GM23338 (cell line): Measurements from ENCODE around the gene GNB1L. TPM values are rescaled to one million over a fixed set of nuclear protein-coding genes. Genes with fewer than 3 reads are reported as not detected.

ENCODE experiments used
- ATAC-seq: fragments of 200-7000 bp; cut with Tn5 transposase; 3 replicates; pipeline ENCODE4 v1.9.1; 2020
- DNase-seq: peaks from one replicate; pipeline ENCODE4 v3.0.0-alpha.2; 2015; ENCODE audit warnings: low spot score
- H2AFZ ChIP-seq: fragments of 200-600 bp; sonication (generic); 2 replicates; pipeline ENCODE4 v1.8.0; 2016; ENCODE audit warnings: antibody characterized with exemption, mild to moderate bottlenecking, moderate library complexity
- H3F3A ChIP-seq: fragments of 200-600 bp; sonication (generic); replicated peaks from 2 replicates; pipeline ENCODE4 v1.8.0; 2017; ENCODE audit warnings: antibody characterized with exemption, mixed run types, low read depth
- H3K27ac ChIP-seq: fragments of 200-600 bp; sonication (generic); 2 replicates; pipeline ENCODE4 v1.6.1; 2016; ENCODE audit warnings: low read depth
- H3K27me3 ChIP-seq: fragments of 200-600 bp; sonication (generic); 2 replicates; pipeline ENCODE4 v1.8.0; 2016; ENCODE audit warnings: mild to moderate bottlenecking, mixed run types, moderate library complexity; ENCODE audit not compliant: insufficient read depth
- H3K36me3 ChIP-seq: fragments of 200-600 bp; sonication (generic); 2 replicates; pipeline ENCODE4 v1.8.0; 2016; ENCODE audit warnings: mild to moderate bottlenecking; ENCODE audit not compliant: insufficient read depth
- H3K4me1 ChIP-seq: fragments of 200-600 bp; sonication (generic); 2 replicates; pipeline ENCODE4 v1.8.0; 2016; ENCODE audit warnings: mild to moderate bottlenecking, moderate library complexity; ENCODE audit not compliant: insufficient read depth
- H3K4me2 ChIP-seq: fragments of 200-600 bp; sonication (generic); 2 replicates; pipeline ENCODE4 v1.7.1; 2017; ENCODE audit warnings: mixed run types
- H3K4me3 ChIP-seq: fragments of 200-600 bp; sonication (generic); 2 replicates; pipeline ENCODE4 v1.6.1; 2016; ENCODE audit warnings: mixed run types
- H3K79me2 ChIP-seq: fragments of 200-600 bp; sonication (generic); replicated peaks from 2 replicates; pipeline ENCODE4 v1.8.0; 2017; ENCODE audit warnings: mild to moderate bottlenecking; ENCODE audit not compliant: insufficient read depth
- H3K9me2 ChIP-seq: fragments of 200-600 bp; sonication (generic); 2 replicates; pipeline ENCODE4 v1.8.0; 2017; ENCODE audit not compliant: insufficient read depth
- H4K20me1 ChIP-seq: fragments of 200-600 bp; sonication (generic); replicated peaks from 2 replicates; pipeline ENCODE4 v1.8.0; 2017; ENCODE audit warnings: mild to moderate bottlenecking; ENCODE audit not compliant: insufficient read depth
- H3K27ac Mint-ChIP-seq: 2 replicates; pipeline ENCODE4 v1.8.0; 2020; ENCODE audit warnings: inconsistent platforms, mild to moderate bottlenecking, moderate library complexity, mixed read lengths
- H3K27me3 Mint-ChIP-seq: 3 replicates; pipeline ENCODE4 v1.8.0; 2022; ENCODE audit warnings: low read depth, mild to moderate bottlenecking, moderate library complexity, mixed read lengths, inconsistent platforms; ENCODE audit not compliant: insufficient read depth, poor library complexity
- H3K36me3 Mint-ChIP-seq: 3 replicates; pipeline ENCODE4 v1.8.0; 2021; ENCODE audit warnings: low read depth, mild to moderate bottlenecking, inconsistent platforms, moderate library complexity, mixed read lengths
- H3K4me1 Mint-ChIP-seq: 3 replicates; pipeline ENCODE4 v1.8.0; 2020; ENCODE audit warnings: mild to moderate bottlenecking, inconsistent platforms, mixed read lengths
- H3K4me3 Mint-ChIP-seq: 3 replicates; pipeline ENCODE4 v1.8.0; 2021; ENCODE audit warnings: moderate library complexity, mild to moderate bottlenecking, inconsistent platforms, mixed read lengths
- H3K9me3 Mint-ChIP-seq: 3 replicates; pipeline ENCODE4 v1.8.0; 2020; ENCODE audit warnings: moderate library complexity, mild to moderate bottlenecking, inconsistent platforms, mixed read lengths
- CREB1 ChIP-seq: fragments of 250-450 bp; sonication (Bioruptor Pico); IDR thresholded peaks from 2 replicates; pipeline ENCODE4 v1.5.0; 2020; ENCODE audit warnings: low read depth, mild to moderate bottlenecking, moderate library complexity
- CTCF ChIP-seq, 2 experiments: fragments of 200-600 bp in 1 of 2; sonication (generic) in 1 of 2; conservative IDR thresholded peaks; 2 replicates each; pipeline versions ENCODE4 v1.5.1 to v1.6.1; 2016 to 2017; ENCODE audit warnings: antibody characterized with exemption in 2 of 2, low read depth in 2 of 2, mild to moderate bottlenecking in 2 of 2, moderate library complexity in 1 of 2
- ETS1 ChIP-seq: IDR thresholded peaks from 2 replicates; pipeline ENCODE4 v1.6.1; 2016; ENCODE audit warnings: antibody characterized with exemption
- EZH2 ChIP-seq: fragments of 200-600 bp; sonication (generic); IDR thresholded peaks from one replicate; pipeline ENCODE4 v1.8.0; 2017; ENCODE audit warnings: antibody characterized with exemption, mild to moderate bottlenecking, low read depth; ENCODE audit not compliant: unreplicated experiment
- EZH2phosphoT487 ChIP-seq: fragments of 200-600 bp; sonication (generic); IDR thresholded peaks from one replicate; pipeline ENCODE4 v1.8.1; 2018; ENCODE audit warnings: antibody characterized with exemption; ENCODE audit not compliant: unreplicated experiment
- JUNB ChIP-seq: IDR thresholded peaks from one replicate; pipeline ENCODE4 v1.6.1; 2016; ENCODE audit warnings: antibody characterized with exemption; ENCODE audit not compliant: unreplicated experiment
- NANOG ChIP-seq: IDR thresholded peaks from 2 replicates; pipeline ENCODE4 v1.6.1; 2016; ENCODE audit warnings: antibody characterized with exemption, borderline replicate concordance
- POLR2AphosphoS5 ChIP-seq: IDR thresholded peaks from 2 replicates; pipeline ENCODE4 v1.6.1; 2016; ENCODE audit warnings: antibody characterized with exemption, low read depth
- REST ChIP-seq: IDR thresholded peaks from one replicate; pipeline ENCODE4 v1.6.1; 2018; ENCODE audit warnings: antibody characterized with exemption; ENCODE audit not compliant: unreplicated experiment
- STAT1 ChIP-seq: IDR thresholded peaks from one replicate; pipeline ENCODE4 v1.6.1; 2016; ENCODE audit warnings: antibody characterized with exemption; ENCODE audit not compliant: unreplicated experiment
- ZNF114 ChIP-seq: fragments of 250-450 bp; sonication (Bioruptor Pico); IDR thresholded peaks from 2 replicates; pipeline ENCODE4 v1.5.0; 2020; ENCODE audit warnings: mild to moderate bottlenecking, moderate library complexity
- ZNF331 ChIP-seq: fragments of 250-450 bp; sonication (Bioruptor Pico); IDR thresholded peaks from 2 replicates; pipeline ENCODE4 v1.5.0; 2020; ENCODE audit warnings: low read depth, mild to moderate bottlenecking, moderate library complexity
- ZNF462 ChIP-seq: fragments of 250-450 bp; sonication (Bioruptor Pico); IDR thresholded peaks from 2 replicates; pipeline ENCODE4 v1.5.0; 2020; ENCODE audit warnings: mild to moderate bottlenecking, moderate library complexity
- polyA plus RNA-seq: library from polyadenylated mRNA; unstranded; fragments of >200 nt; fragmentation: Nextera tagmentation; extraction: Ambion mirVana; gene quantifications from 2 replicates; pipeline ENCODE4 v1.2.1, GENCODE V29; 2016
- total RNA-seq: library from RNA; depleted of rRNA; stranded (reverse); fragments of >200 nt; shearing (Covaris generic); gene quantifications from 2 replicates; pipeline ENCODE4 v1.2.3, GENCODE V29; 2014

Gene GNB1L
- total and polyA plus RNA-seq, 2 experiments from 2014 or later: 15.2 to 27.8 TPM

- Histone ChIP-seq H3K4me3 (no peak overlapping the region), H2AFZ (no peak overlapping the region), H3K4me1 (no peaks in the 10 kb centered on the region), H3F3A (no peaks in the 10 kb centered on the region), H3K79me2 (no peaks in the 10 kb centered on the region), H3K36me3 (no peaks in the 10 kb centered on the region), H3K9me2 (no peaks in the 10 kb centered on the region), H3K27ac (no peak overlapping the region), H3K27me3 (no peaks in the 10 kb centered on the region), H4K20me1 (no peaks in the 10 kb centered on the region), H3K4me2 (no peak overlapping the region)
- H3K36me3 Mint-ChIP-seq: no peaks in the 10 kb centered on the region
- ATAC-seq (no peak), DNase-seq (no peak)
- H3K4me3 Mint-ChIP-seq: no peak overlapping the region
- no peak overlapping the region for H3K27ac Mint-ChIP-seq
- peaks cover 9% of the 10 kb centered on the region for H3K4me1 Mint-ChIP-seq
- peaks cover 6% of the 10 kb centered on the region for H3K27me3 Mint-ChIP-seq
- no peaks in the 10 kb centered on the region for H3K9me3 Mint-ChIP-seq
- TF ChIP-seq CREB1 (CRISPR knock-in tag) (no peak), ZNF331 (CRISPR knock-in tag) (no peak), ZNF462 (CRISPR knock-in tag) (no peak), ETS1 (no peak), JUNB (no peak), ZNF114 (CRISPR knock-in tag) (no peak), STAT1 (no peak), POLR2AphosphoS5 (no peak), NANOG (no peak), REST (no peak), EZH2phosphoT487 (no peak), EZH2 (no peak), CTCF (conservative IDR thresholded peaks at IDR 0.05; ENCODE audit: low read depth in 2 of 2) (no peak)
Measured at GRCh38 chr22:19740586-19740985, 114.1 kb downstream of the GNB1L start.
